Small intestine (tissue), 7 donors: ENCODE data around the gene ZNF438. TPM values are rescaled to one million over a fixed set of nuclear protein-coding genes. Genes with fewer than 3 reads are reported as not detected.

Source experiments
- DNase-seq, 2 donors: peaks; one replicate each; pipeline versions ENCODE4 v3.0.0 to v3.0.0-alpha.2; 2013
- FAIRE-seq: peaks from 2 replicates; lab custom pipeline; 2012; peaks lifted over from hg19 to GRCh38; lab: Jason Lieb, UNC
- H3K27ac ChIP-seq, 3 donors: one replicate each; pipeline ENCODE4 v1.5.1; 2013; ENCODE audit warnings: low read length in 2 of 3, mild to moderate bottlenecking in 2 of 3, control low read depth in 1 of 3, inconsistent platforms in 1 of 3, low read depth in 1 of 3, moderate library complexity in 1 of 3
- H3K27me3 ChIP-seq, 3 donors: one replicate each; pipeline ENCODE4 v1.6.1; 2013; ENCODE audit warnings: low read length in 3 of 3, inconsistent platforms in 1 of 3; ENCODE audit not compliant: control insufficient read depth in 3 of 3, insufficient read depth in 3 of 3
- H3K36me3 ChIP-seq, 3 donors: one replicate each; pipeline ENCODE4 v1.6.1; 2013; ENCODE audit warnings: low read length in 3 of 3, inconsistent platforms in 1 of 3, low read depth in 1 of 3, mild to moderate bottlenecking in 1 of 3, moderate library complexity in 1 of 3; ENCODE audit not compliant: control insufficient read depth in 3 of 3, insufficient read depth in 2 of 3
- H3K4me1 ChIP-seq, 3 donors: one replicate each; pipeline ENCODE4 v1.6.1; 2013; ENCODE audit warnings: low read length in 2 of 3, inconsistent platforms in 1 of 3, low read depth in 1 of 3, mild to moderate bottlenecking in 1 of 3, moderate library complexity in 1 of 3; ENCODE audit not compliant: control insufficient read depth in 3 of 3, insufficient read depth in 2 of 3
- H3K4me3 ChIP-seq, 3 donors: one replicate each; pipeline ENCODE4 v1.5.1; 2013; ENCODE audit warnings: low read length in 3 of 3, control low read depth in 1 of 3, inconsistent platforms in 1 of 3, low read depth in 1 of 3, mild to moderate bottlenecking in 1 of 3, moderate library complexity in 1 of 3
- H3K9me3 ChIP-seq, 2 donors: one replicate each; pipeline ENCODE4 v1.6.1; 2013; ENCODE audit warnings: low read depth in 1 of 2, low read length in 1 of 2; ENCODE audit not compliant: control insufficient read depth in 2 of 2, insufficient read depth in 1 of 2
- WGBS, 3 donors: extraction: QIAGEN DNeasy Blood & Tissue Kit; methylation state at CpG; one replicate each; pipeline ENCODE4 v1.1.7; 2013; 5-methylcytosine and 5-hydroxymethylcytosine counted together
- polyA plus RNA-seq, 4 donors: library from polyadenylated mRNA; stranded (reverse) in 3 of 4; unstranded in 1 of 4; fragments of 200-250 nt in 3 of 4; fragments of 120-200 nt in 1 of 4; gene quantifications; one replicate each; pipeline versions ENCODE4 v1.2.1 to v1.2.3, GENCODE V29; 2013
- donor health status: healthy with polysubstance abuse.
- donor health status: control.
- donor health status: control.
- donor health status: Bipolar disorder and iron deficiency.
- donor health status: healthy.

Gene ZNF438
- polyA plus RNA-seq, 4 donors: 4.1 to 6.4 (median 5.5) TPM

GRCh38 chr10:30813872-30814481 lies 217.7 kb downstream of the ZNF438 start:
- Histone ChIP-seq H3K4me1 (peaks cover 0 to 4% (median 0%) of the 10 kb centered on the region in 3 donors), H3K4me3 (no peak overlapping the region), H3K27ac (peak overlapping the region in 1 of 3 donors; percentile 38), H3K9me3 (no peaks in the 10 kb centered on the region), H3K36me3 (no peaks in the 10 kb centered on the region), H3K27me3 (peaks cover 0 to 2% (median 0%) of the 10 kb centered on the region in 3 donors)
- DNase-seq (no peak), FAIRE-seq (no peak)
- 72 to 96% (median 76%) methylated on average over 1 of the region's 1 CpG for WGBS, 3 donors

- Histone ChIP-seq H3K27me3 (no peaks in the 10 kb centered on the region), H3K9me3 (no peaks in the 10 kb centered on the region), H3K27ac (peak overlapping the region in 2 of 3 donors; percentile 44 to 53), H3K36me3 (no peaks in the 10 kb centered on the region), H3K4me3 (no peak overlapping the region), H3K4me1 (peaks cover 0 to 4% (median 0%) of the 10 kb centered on the region in 3 donors)
- WGBS, 3 donors: 41 to 65% (median 59%) methylated on average over 16 of the region's 16 CpGs
- DNase-seq: no peak
- FAIRE-seq: no peak
Measured at GRCh38 chr10:30812018-30812851, 219.4 kb downstream of the ZNF438 start.

- H3K27me3 ChIP-seq: no peaks in the 10 kb centered on the region
- H3K4me1 ChIP-seq: peaks cover 0 to 4% (median 0%) of the 10 kb centered on the region in 3 donors
- no peaks in the 10 kb centered on the region for H3K36me3 ChIP-seq
- 63 to 78% (median 77%) methylated on average over 16 of the region's 16 CpGs for WGBS, 3 donors
- H3K9me3 ChIP-seq: no peaks in the 10 kb centered on the region
- DNase-seq (no peak), FAIRE-seq (no peak)
- peak overlapping the region in 1 of 3 donors; percentile 44 for H3K27ac ChIP-seq
- no peak overlapping the region for H3K4me3 ChIP-seq
Measured at GRCh38 chr10:30811276-30812017, 220.2 kb downstream of the ZNF438 start.

- Histone ChIP-seq H3K27ac (no peak overlapping the region), H3K4me1 (peaks cover 0 to 4% (median 0%) of the 10 kb centered on the region in 3 donors), H3K36me3 (no peaks in the 10 kb centered on the region), H3K9me3 (no peaks in the 10 kb centered on the region), H3K27me3 (no peaks in the 10 kb centered on the region), H3K4me3 (no peak overlapping the region)
- 90 to 97% (median 91%) methylated on average over 5 of the region's 5 CpGs for WGBS, 3 donors
- no peak for DNase-seq
- FAIRE-seq: no peak
Measured at GRCh38 chr10:30810416-30810815, 221.2 kb downstream of the ZNF438 start.

- no peaks in the 10 kb centered on the region for H3K27me3 ChIP-seq
- H3K27ac ChIP-seq: no peak overlapping the region
- no peaks in the 10 kb centered on the region for H3K9me3 ChIP-seq
- DNase-seq (no peak), FAIRE-seq (no peak)
- H3K36me3 ChIP-seq: no peaks in the 10 kb centered on the region
- 78 to 100% (median 89%) methylated on average over 2 of the region's 2 CpGs for WGBS, 3 donors
- H3K4me1 ChIP-seq: no peaks in the 10 kb centered on the region
- no peak overlapping the region for H3K4me3 ChIP-seq
Measured at GRCh38 chr10:30806850-30807249, 224.8 kb downstream of the ZNF438 start.

GRCh38 chr10:30805061-30805460 lies 226.6 kb downstream of the ZNF438 start:
- FAIRE-seq: no peak
- WGBS, 3 donors: 86 to 92% (median 88%) methylated on average over 9 of the region's 9 CpGs
- no peak for DNase-seq

GRCh38 chr10:30804478-30805055 lies 227.1 kb downstream of the ZNF438 start:
- DNase-seq (no peak), FAIRE-seq (no peak)
- Histone ChIP-seq H3K4me1 (no peaks in the 10 kb centered on the region), H3K36me3 (no peaks in the 10 kb centered on the region), H3K9me3 (no peaks in the 10 kb centered on the region), H3K27me3 (no peaks in the 10 kb centered on the region), H3K27ac (peak overlapping the region in 2 of 3 donors; percentile 27 to 50), H3K4me3 (no peak overlapping the region)
- 62 to 79% (median 72%) methylated on average over 7 of the region's 7 CpGs for WGBS, 3 donors

More at GRCh38 chr10:30805061-30805460, 226.6 kb downstream of the ZNF438 start:
- Histone ChIP-seq H3K4me3 (no peak overlapping the region), H3K9me3 (no peaks in the 10 kb centered on the region), H3K4me1 (no peaks in the 10 kb centered on the region), H3K36me3 (no peaks in the 10 kb centered on the region), H3K27ac (peak overlapping the region in 1 of 3 donors; percentile 24), H3K27me3 (no peaks in the 10 kb centered on the region)

GRCh38 chr10:30803892-30804322 lies 227.8 kb downstream of the ZNF438 start:
- H3K27me3 ChIP-seq: no peaks in the 10 kb centered on the region
- H3K27ac ChIP-seq: peak overlapping the region in 2 of 3 donors; percentile 22 to 50
- H3K9me3 ChIP-seq: no peaks in the 10 kb centered on the region
- H3K4me1 ChIP-seq: no peaks in the 10 kb centered on the region
- WGBS, 3 donors: 70 to 87% (median 74%) methylated on average over 5 of the region's 5 CpGs
- FAIRE-seq (no peak), DNase-seq (no peak)
- no peaks in the 10 kb centered on the region for H3K36me3 ChIP-seq
- no peak overlapping the region for H3K4me3 ChIP-seq
